HepG2 (cell line): ENCODE results near the gene STX10. TPM values are rescaled to one million over a fixed set of nuclear protein-coding genes. Genes with fewer than 3 reads are reported as not detected.

Experiments
- DPF2 ChIP-seq: sonication (generic); formaldehyde crosslinking; IDR thresholded peaks from 2 replicates; pipeline ENCODE4 v1.4.0; 2020; ENCODE audit warnings: mild to moderate bottlenecking, low read depth, missing genetic modification reagents, borderline replicate concordance
- FOXO1 ChIP-seq: sonication (generic); formaldehyde crosslinking; IDR thresholded peaks from 2 replicates; pipeline ENCODE4 v1.4.0; 2020; ENCODE audit warnings: missing genetic modification reagents
- HDAC2 ChIP-seq: sonication (generic); formaldehyde crosslinking; IDR thresholded peaks from 2 replicates; pipeline ENCODE4 v1.4.0; 2020; ENCODE audit warnings: missing genetic modification reagents
- KDM3A ChIP-seq: IDR thresholded peaks from 2 replicates; pipeline ENCODE4 v1.6.1; 2018; ENCODE audit warnings: low read depth, missing compliant biosample characterization
- PRPF4 ChIP-seq: fragments of 200-400 bp; formaldehyde crosslinking; IDR thresholded peaks from 2 replicates; pipeline ENCODE4 v1.6.1; 2016; ENCODE audit warnings: low read length, low read depth; ENCODE audit not compliant: poor library complexity, severe bottlenecking
- ZFP41 ChIP-seq: sonication (generic); formaldehyde crosslinking; IDR thresholded peaks from 2 replicates; pipeline ENCODE4 v1.4.0; 2020; ENCODE audit warnings: mild to moderate bottlenecking, missing genetic modification reagents, borderline replicate concordance
- ZNF343 ChIP-seq: sonication (generic); formaldehyde crosslinking; IDR thresholded peaks from 2 replicates; pipeline ENCODE4 v1.4.0; 2020; ENCODE audit warnings: mild to moderate bottlenecking, missing genetic modification reagents
- ZNF460 ChIP-seq: sonication (generic); formaldehyde crosslinking; IDR thresholded peaks from 2 replicates; pipeline ENCODE4 v1.5.1; 2020; ENCODE audit warnings: missing genetic modification reagents, mild to moderate bottlenecking, borderline replicate concordance
- ZNF746 ChIP-seq: sonication (generic); formaldehyde crosslinking; IDR thresholded peaks from 2 replicates; pipeline ENCODE4 v1.8.0; 2022; ENCODE audit warnings: mild to moderate bottlenecking, missing genetic modification reagents
- polyA plus RNA-seq, 8 experiments: library from polyadenylated mRNA; depleted of rRNA in 3 of 8; stranded (reverse) in 7 of 8; unstranded in 1 of 8; fragments of >200 nt; fragmentation: Illumina TruSeq in 4 of 8; extraction: Trizol in 4 of 8; gene quantifications; 2 replicates each; pipeline versions ENCODE4 v1.2.1 to v1.2.3, GENCODE V29; 2011 to 2016; ENCODE audit warnings: low read depth in 4 of 8, missing spikeins in 1 of 8, mixed read lengths in 1 of 8; ENCODE audit not compliant: insufficient read depth in 1 of 8
- total RNA-seq, 5 experiments: library from RNA; depleted of rRNA; stranded (reverse); fragments of >200 nt; fragmentation: Illumina TruSeq; extraction: Trizol; gene quantifications; 2 replicates each; pipeline ENCODE4 v1.2.3, GENCODE V29; 2016; ENCODE audit warnings: low read depth in 1 of 5
- TF ChIP-seq, protein P1 (sequence below), 2 experiments: sonication (generic) in 1 of 2; formaldehyde crosslinking in 1 of 2; IDR thresholded peaks; 2 replicates each; pipeline versions ENCODE4 v1.4.0 to v1.6.1; 2016 to 2020; ENCODE audit warnings: borderline replicate concordance in 1 of 2, low read depth in 1 of 2, mild to moderate bottlenecking in 1 of 2, missing genetic modification reagents in 1 of 2
- TF ChIP-seq, protein P2 (sequence below): sonication (generic); formaldehyde crosslinking; IDR thresholded peaks from 2 replicates; pipeline ENCODE4 v1.4.0; 2020; ENCODE audit warnings: missing genetic modification reagents
- TF ChIP-seq, protein P3 (sequence below): sonication (generic); formaldehyde crosslinking; IDR thresholded peaks from 2 replicates; pipeline ENCODE4 v1.9.0; 2021; ENCODE audit warnings: missing genetic modification reagents, mild to moderate bottlenecking, borderline replicate concordance
- TF ChIP-seq, protein P4 (sequence below): IDR thresholded peaks from 2 replicates; pipeline ENCODE4 v1.6.1; 2016; ENCODE audit warnings: control low read depth
- TF ChIP-seq, protein P5 (sequence below): sonication (generic); formaldehyde crosslinking; IDR thresholded peaks from 2 replicates; pipeline ENCODE4 v1.4.0; 2020; ENCODE audit warnings: missing genetic modification reagents, borderline replicate concordance

STX10 gene
- total and polyA plus RNA-seq, 2 of the 13 experiments (the other 11 are each of a cell fraction or from before 2014, with no cell fraction given): 47.9 to 66.4 TPM

DNA sequence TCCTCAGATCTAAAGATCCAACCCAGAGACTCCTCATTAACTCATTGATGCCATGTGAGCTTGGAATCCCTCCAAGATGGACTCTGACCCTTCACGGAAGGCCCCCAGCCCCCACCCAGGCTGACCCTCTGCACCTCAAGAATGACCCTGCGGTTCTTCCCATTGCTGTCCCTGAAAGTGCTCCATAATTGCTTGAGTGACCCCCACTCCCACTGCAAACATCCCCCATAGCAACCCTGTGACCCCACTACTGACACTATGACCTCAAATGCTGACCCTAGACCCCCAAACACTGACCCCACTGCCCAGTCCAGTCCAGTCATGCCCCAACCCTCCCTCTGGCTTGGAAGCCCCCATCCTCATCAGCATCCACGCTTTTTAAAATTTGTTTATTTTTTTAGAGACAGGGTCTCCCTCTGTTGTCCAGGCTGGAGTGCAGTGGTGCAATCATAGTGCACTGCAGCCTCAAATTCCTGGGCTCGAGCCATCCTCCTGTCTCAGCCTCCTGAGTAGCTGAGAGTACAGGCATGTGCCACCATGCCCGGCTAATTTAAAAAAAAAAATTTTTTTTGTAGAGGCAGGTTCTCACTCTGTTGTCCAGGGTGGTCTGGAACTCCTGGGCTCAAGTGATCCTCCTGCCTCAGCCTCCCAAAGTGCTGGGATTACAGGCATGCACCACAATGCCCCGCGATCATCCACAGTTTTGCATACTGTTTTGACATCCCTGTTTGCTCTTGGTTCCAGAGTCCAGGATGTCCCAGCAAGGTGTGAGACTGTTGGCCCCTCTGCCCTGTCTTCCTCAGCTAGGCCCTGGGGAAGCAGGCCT is 48.4 kb downstream of the STX10 start (continued):
- TF ChIP-seq, protein P1, sequence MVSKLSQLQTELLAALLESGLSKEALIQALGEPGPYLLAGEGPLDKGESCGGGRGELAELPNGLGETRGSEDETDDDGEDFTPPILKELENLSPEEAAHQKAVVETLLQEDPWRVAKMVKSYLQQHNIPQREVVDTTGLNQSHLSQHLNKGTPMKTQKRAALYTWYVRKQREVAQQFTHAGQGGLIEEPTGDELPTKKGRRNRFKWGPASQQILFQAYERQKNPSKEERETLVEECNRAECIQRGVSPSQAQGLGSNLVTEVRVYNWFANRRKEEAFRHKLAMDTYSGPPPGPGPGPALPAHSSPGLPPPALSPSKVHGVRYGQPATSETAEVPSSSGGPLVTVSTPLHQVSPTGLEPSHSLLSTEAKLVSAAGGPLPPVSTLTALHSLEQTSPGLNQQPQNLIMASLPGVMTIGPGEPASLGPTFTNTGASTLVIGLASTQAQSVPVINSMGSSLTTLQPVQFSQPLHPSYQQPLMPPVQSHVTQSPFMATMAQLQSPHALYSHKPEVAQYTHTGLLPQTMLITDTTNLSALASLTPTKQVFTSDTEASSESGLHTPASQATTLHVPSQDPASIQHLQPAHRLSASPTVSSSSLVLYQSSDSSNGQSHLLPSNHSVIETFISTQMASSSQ (IDR thresholded peaks at IDR 0.05; ENCODE audit: low read depth): no peak
- TF ChIP-seq, protein P1 (CRISPR knock-in tag; IDR thresholded peaks at IDR 0.05; ENCODE audit: borderline replicate concordance): no peak
- TF ChIP-seq PRPF4 (no peak), HDAC2 (CRISPR knock-in tag) (peak; percentile 22; the same call in 1 of the 2 replicates), KDM3A (peak; percentile 33; the same call in 1 of the 2 replicates), ZNF746 (CRISPR knock-in tag) (no peak), ZFP41 (CRISPR knock-in tag) (no peak), ZNF343 (CRISPR knock-in tag) (no peak), FOXO1 (CRISPR knock-in tag) (peak; percentile 35; the same call in 1 of the 2 replicates), ZNF460 (CRISPR knock-in tag) (no peak), DPF2 (CRISPR knock-in tag) (0 out of 2 replicates have a peak, but pooled peaks have one; percentile 30)
- TF ChIP-seq, protein P2, sequence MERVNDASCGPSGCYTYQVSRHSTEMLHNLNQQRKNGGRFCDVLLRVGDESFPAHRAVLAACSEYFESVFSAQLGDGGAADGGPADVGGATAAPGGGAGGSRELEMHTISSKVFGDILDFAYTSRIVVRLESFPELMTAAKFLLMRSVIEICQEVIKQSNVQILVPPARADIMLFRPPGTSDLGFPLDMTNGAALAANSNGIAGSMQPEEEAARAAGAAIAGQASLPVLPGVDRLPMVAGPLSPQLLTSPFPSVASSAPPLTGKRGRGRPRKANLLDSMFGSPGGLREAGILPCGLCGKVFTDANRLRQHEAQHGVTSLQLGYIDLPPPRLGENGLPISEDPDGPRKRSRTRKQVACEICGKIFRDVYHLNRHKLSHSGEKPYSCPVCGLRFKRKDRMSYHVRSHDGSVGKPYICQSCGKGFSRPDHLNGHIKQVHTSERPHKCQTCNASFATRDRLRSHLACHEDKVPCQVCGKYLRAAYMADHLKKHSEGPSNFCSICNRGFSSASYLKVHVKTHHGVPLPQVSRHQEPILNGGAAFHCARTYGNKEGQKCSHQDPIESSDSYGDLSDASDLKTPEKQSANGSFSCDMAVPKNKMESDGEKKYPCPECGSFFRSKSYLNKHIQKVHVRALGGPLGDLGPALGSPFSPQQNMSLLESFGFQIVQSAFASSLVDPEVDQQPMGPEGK (CRISPR knock-in tag): 0 out of 2 replicates have a peak, but pooled peaks have one; percentile 26
- TF ChIP-seq, protein P3, sequence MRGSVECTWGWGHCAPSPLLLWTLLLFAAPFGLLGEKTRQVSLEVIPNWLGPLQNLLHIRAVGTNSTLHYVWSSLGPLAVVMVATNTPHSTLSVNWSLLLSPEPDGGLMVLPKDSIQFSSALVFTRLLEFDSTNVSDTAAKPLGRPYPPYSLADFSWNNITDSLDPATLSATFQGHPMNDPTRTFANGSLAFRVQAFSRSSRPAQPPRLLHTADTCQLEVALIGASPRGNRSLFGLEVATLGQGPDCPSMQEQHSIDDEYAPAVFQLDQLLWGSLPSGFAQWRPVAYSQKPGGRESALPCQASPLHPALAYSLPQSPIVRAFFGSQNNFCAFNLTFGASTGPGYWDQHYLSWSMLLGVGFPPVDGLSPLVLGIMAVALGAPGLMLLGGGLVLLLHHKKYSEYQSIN (CRISPR knock-in tag): no peak
- TF ChIP-seq, protein P4, sequence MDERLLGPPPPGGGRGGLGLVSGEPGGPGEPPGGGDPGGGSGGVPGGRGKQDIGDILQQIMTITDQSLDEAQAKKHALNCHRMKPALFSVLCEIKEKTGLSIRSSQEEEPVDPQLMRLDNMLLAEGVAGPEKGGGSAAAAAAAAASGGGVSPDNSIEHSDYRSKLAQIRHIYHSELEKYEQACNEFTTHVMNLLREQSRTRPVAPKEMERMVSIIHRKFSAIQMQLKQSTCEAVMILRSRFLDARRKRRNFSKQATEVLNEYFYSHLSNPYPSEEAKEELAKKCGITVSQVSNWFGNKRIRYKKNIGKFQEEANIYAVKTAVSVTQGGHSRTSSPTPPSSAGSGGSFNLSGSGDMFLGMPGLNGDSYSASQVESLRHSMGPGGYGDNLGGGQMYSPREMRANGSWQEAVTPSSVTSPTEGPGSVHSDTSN: no peak
- TF ChIP-seq, protein P5, sequence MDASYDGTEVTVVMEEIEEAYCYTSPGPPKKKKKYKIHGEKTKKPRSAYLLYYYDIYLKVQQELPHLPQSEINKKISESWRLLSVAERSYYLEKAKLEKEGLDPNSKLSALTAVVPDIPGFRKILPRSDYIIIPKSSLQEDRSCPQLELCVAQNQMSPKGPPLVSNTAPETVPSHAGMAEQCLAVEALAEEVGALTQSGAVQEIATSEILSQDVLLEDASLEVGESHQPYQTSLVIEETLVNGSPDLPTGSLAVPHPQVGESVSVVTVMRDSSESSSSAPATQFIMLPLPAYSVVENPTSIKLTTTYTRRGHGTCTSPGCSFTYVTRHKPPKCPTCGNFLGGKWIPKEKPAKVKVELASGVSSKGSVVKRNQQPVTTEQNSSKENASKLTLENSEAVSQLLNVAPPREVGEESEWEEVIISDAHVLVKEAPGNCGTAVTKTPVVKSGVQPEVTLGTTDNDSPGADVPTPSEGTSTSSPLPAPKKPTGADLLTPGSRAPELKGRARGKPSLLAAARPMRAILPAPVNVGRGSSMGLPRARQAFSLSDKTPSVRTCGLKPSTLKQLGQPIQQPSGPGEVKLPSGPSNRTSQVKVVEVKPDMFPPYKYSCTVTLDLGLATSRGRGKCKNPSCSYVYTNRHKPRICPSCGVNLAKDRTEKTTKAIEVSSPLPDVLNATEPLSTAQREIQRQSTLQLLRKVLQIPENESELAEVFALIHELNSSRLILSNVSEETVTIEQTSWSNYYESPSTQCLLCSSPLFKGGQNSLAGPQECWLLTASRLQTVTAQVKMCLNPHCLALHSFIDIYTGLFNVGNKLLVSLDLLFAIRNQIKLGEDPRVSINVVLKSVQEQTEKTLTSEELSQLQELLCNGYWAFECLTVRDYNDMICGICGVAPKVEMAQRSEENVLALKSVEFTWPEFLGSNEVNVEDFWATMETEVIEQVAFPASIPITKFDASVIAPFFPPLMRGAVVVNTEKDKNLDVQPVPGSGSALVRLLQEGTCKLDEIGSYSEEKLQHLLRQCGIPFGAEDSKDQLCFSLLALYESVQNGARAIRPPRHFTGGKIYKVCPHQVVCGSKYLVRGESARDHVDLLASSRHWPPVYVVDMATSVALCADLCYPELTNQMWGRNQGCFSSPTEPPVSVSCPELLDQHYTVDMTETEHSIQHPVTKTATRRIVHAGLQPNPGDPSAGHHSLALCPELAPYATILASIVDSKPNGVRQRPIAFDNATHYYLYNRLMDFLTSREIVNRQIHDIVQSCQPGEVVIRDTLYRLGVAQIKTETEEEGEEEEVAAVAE (CRISPR knock-in tag): peak; percentile 66; the same call in 1 of the 2 replicates
